ENCODE results near the gene SIDT2. TPM values are rescaled to one million over a fixed set of nuclear protein-coding genes. Genes with fewer than 3 reads are reported as not detected.

SIDT2 gene
- total and polyA plus RNA-seq, 2 of the 4 experiments (the other 2 are of a cell fraction): 7.3 to 30.3 TPM

- no peak overlapping the region for H2BK20ac ChIP-seq (ENCODE audit: low read depth, low read length)
- H3K36me3 ChIP-seq (ENCODE audit: control insufficient read depth, insufficient read depth, low read length): peaks cover 41% of the 10 kb centered on the region
- H3K4me2 ChIP-seq (ENCODE audit: low read depth, low read length): no peak overlapping the region
- no peak overlapping the region for H4K91ac ChIP-seq (ENCODE audit: insufficient read depth, low read depth, low read length)
- H4K5ac ChIP-seq (ENCODE audit: low read depth, low read length): no peak overlapping the region
- H3K27me3 ChIP-seq (ENCODE audit: control insufficient read depth, insufficient read depth, low read length): no peaks in the 10 kb centered on the region
- POLR2A ChIA-PET (ENCODE audit: unreplicated experiment): no interaction called here
- CTCF ChIA-PET: no interaction called here
- in situ Hi-C loops (cut with MboI; ENCODE audit: low sequenced_read_pairs) (no loop called here), dilution Hi-C loops (cut with HindIII; ENCODE audit: low sequenced_read_pairs, unreplicated experiment) (no loop called here), intact Hi-C loops (cut with micrococcal nuclease) (no loop called here)
- H3K9ac ChIP-seq (ENCODE audit: low read depth, low read length): no peak overlapping the region
- ATAC-seq (ENCODE audit: low read depth): no peak
- no peak overlapping the region for H2BK120ac ChIP-seq (ENCODE audit: low read depth, low read length)
- TF ChIP-seq MAFK (IDR thresholded peaks at IDR 0.05; ENCODE audit: low read depth, low read length) (no peak), CTCF (conservative IDR thresholded peaks at IDR 0.05; ENCODE audit: low read depth, low read length) (no peak)
- peaks cover 17 to 73% of the 10 kb centered on the region in 2 experiments for H3K79me1 ChIP-seq (ENCODE audit: low read depth in 1 of 2, low read length in 2 of 2)
- H3K27ac ChIP-seq (ENCODE audit: insufficient read depth, low read length): no peak overlapping the region
- no peak overlapping the region for H3K4me3 ChIP-seq (ENCODE audit: insufficient read depth, low read depth, low read length)
- no TSS peak for BruUV-seq (replicated peaks)
- no peak overlapping the region for H2BK15ac ChIP-seq (ENCODE audit: low read depth, low read length)
- no peak overlapping the region for H3K14ac ChIP-seq (replicated peaks; ENCODE audit: low read depth, low read length)
- H3K56ac ChIP-seq (ENCODE audit: extremely low read depth, insufficient read depth, low read length): no peak overlapping the region
- no peak overlapping the region for H2AK9ac ChIP-seq (replicated peaks; ENCODE audit: low read depth, low read length, poor library complexity)
- peaks cover 12% of the 10 kb centered on the region; the same call in 1 of the 2 replicates for H3K9me1 ChIP-seq (ENCODE audit: insufficient read depth, low read length)
- no peaks in the 10 kb centered on the region for H3K9me3 ChIP-seq (ENCODE audit: control insufficient read depth, insufficient read depth, low read length)
- H3K18ac ChIP-seq (ENCODE audit: low read depth, low read length): no peak overlapping the region
- no peak overlapping the region for H3K4ac ChIP-seq (ENCODE audit: low read depth, low read length)
- no peak overlapping the region for H2AFZ ChIP-seq (replicated peaks; ENCODE audit: low read length, poor library complexity)
- DNase-seq: no peak
- H4K8ac ChIP-seq (ENCODE audit: low read depth in 2 of 2, low read length in 2 of 2): no peak overlapping the region
- peaks cover 80% of the 10 kb centered on the region for H4K20me1 ChIP-seq (ENCODE audit: insufficient read depth, low read length)
- H3K23ac ChIP-seq (ENCODE audit: low read depth, low read length): no peak overlapping the region
- H2AK5ac ChIP-seq (ENCODE audit: low read depth, low read length): no peak overlapping the region
- no CpG with 5 or more reads among the region's 2 CpGs for WGBS, 2 experiments (ENCODE audit: extremely low coverage in 2 of 2, insufficient read length in 1 of 2)
- H3K4me1 ChIP-seq (ENCODE audit: control insufficient read depth, insufficient read depth, low read length): no peaks in the 10 kb centered on the region
- H2BK5ac ChIP-seq (ENCODE audit: low read depth, low read length, poor library complexity, severe bottlenecking): no peak overlapping the region
Observed at GRCh38 chr11:117157507-117157906, 21.0 kb upstream of the SIDT2 start.
